Heart right ventricle (tissue), 16 donors: ENCODE data around the gene SPINK9. TPM values are rescaled to one million over a fixed set of nuclear protein-coding genes. Genes with fewer than 3 reads are reported as not detected.
A peak's percentile ranks its signal among the peaks of the same experiment; 100 is the strongest.

Experiments
- ATAC-seq, 8 donors: fragments of 200-7000 bp; cut with Tn5 transposase; one replicate each; pipeline ENCODE4 v1.9.1; 2020; ENCODE audit warnings: mild to moderate bottlenecking in 8 of 8, moderate library complexity in 8 of 8, moderate number of reproducible peaks in 1 of 8
- DNase-seq, 2 donors: peaks; one replicate each; pipeline ENCODE4 v3.0.0-alpha.2; 2020
- H3K27ac ChIP-seq, 10 donors: fragments of 200-600 bp; sonication (generic) in 2 of 10; one replicate each; pipeline versions ENCODE4 v1.5.0 to v1.8.0; 2020 to 2022; ENCODE audit warnings: mild to moderate bottlenecking in 3 of 10
- H3K27me3 ChIP-seq, 7 donors: fragments of 200-600 bp; one replicate each; pipeline ENCODE4 v1.8.0; 2021 to 2022; ENCODE audit warnings: mild to moderate bottlenecking in 2 of 7
- H3K36me3 ChIP-seq, 9 donors: fragments of 200-600 bp; sonication (generic) in 1 of 9; one replicate each; pipeline versions ENCODE4 v1.5.0 to v1.8.0; 2020 to 2022; ENCODE audit warnings: mild to moderate bottlenecking in 2 of 9
- H3K4me1 ChIP-seq, 9 donors: fragments of 200-600 bp; sonication (generic) in 1 of 9; one replicate each; pipeline versions ENCODE4 v1.5.0 to v1.8.0; 2020 to 2022; ENCODE audit warnings: mild to moderate bottlenecking in 4 of 9
- H3K4me3 ChIP-seq, 10 donors: fragments of 200-600 bp; sonication (generic) in 2 of 10; one replicate each; pipeline versions ENCODE4 v1.5.0 to v1.8.0; 2020 to 2022; ENCODE audit warnings: mild to moderate bottlenecking in 7 of 10, moderate library complexity in 2 of 10
- H3K9me3 ChIP-seq, 11 donors: fragments of 200-600 bp in 10 of 11; sonication (generic) in 2 of 11; one replicate each; pipeline versions ENCODE4 v1.5.0 to v1.8.0; 2013 to 2022; ENCODE audit warnings: mild to moderate bottlenecking in 2 of 11, control low read depth in 1 of 11, moderate library complexity in 1 of 11
- WGBS, 2 donors: extraction: QIAGEN DNeasy Blood & Tissue Kit; methylation state at CpG; one replicate each; pipeline ENCODE4 v1.1.7; 2013; ENCODE audit warnings: inconsistent platforms in 1 of 2; 5-methylcytosine and 5-hydroxymethylcytosine counted together
- intact Hi-C, 10 donors: fragments of 100-400 bp; cut with DNase I; formaldehyde crosslinking; loops; one replicate each; pipeline versions ENCODE4 v1.11.1 to v1.14.2; 2022
- polyA plus RNA-seq, 2 donors: library from polyadenylated mRNA; stranded (reverse); fragments of 200-250 nt; gene quantifications; one replicate each; pipeline ENCODE4 v1.2.3, GENCODE V29; 2013
- total RNA-seq, 10 donors: library from RNA; stranded (reverse); fragmentation: NEBNext Ultra II Directional in 3 of 10; extraction: Animal tissue kit (Norgen Biotek cat#: 25700) in 3 of 10; gene quantifications; one replicate each; pipeline versions ENCODE4 v1.2.1 to v1.2.4, GENCODE V29; 2021 to 2023
- TF ChIP-seq, protein P1 (sequence below), 9 donors: fragments of 200-600 bp; sonication (generic) in 2 of 9; IDR thresholded peaks; one replicate each; pipeline versions ENCODE4 v1.5.0 to v1.8.0; 2021 to 2022; ENCODE audit warnings: antibody characterized with exemption in 9 of 9, mild to moderate bottlenecking in 5 of 9, moderate library complexity in 1 of 9
- donor health status: Arrhythmogenic right ventricular cardiomyopathy.
- donor health status: ischemic (EF 13 %, LVEDD 7.1; RV severe dilation, severe dysfunction).
- donor health status: healthy with polysubstance abuse.
- donor health status: DM: no; HTN: yes; CAD: no.
- donor health status: DM: no; HTN: no; CAD: no.
- donor health status: ischemic (EF 25% LVEDD 6.9; RV normal size, moderate dysfunction).
- donor health status: ischemic (EF 25% LVEDD 5.7; RV mildly dilated, moderate dysfunction).
- donor health status: healthy.
- donor health status: DM: yes; HTN: yes; CAD: no.
- donor health status: Ischemic cardiomyopathy.
- donor health status: ischemic (EF 35%, LVEDD 5.7; RV mildly dilated, moderate dysfunction).
- donor health status: nonischemic (EF 11% LVEDD 7.7; RV severe dilation, severe dysfunction).
- donor health status: DM: yes; HTN: yes; CAD: no.
- donor health status: PGD.
- donor health status: ischemic (EF 29% LVEDD 5.4; RV normal size, mild dysfunction).
- donor health status: nonischemic (EF 23%, LVEDD 6.1; RV moderate dilation, normal function).

Gene SPINK9
- total and polyA plus RNA-seq, 12 donors = 0.57 TPM; not detected in 11

GRCh38 chr5:148382961-148383360 is 47.6 kb downstream of the SPINK9 start:
- DNase-seq = no peak
- 22 to 42% methylated on average over 4 of the region's 4 CpGs for WGBS, 2 donors
- Histone ChIP-seq H3K27ac (peak overlapping the region; percentile 77 to 98 (median 91)), H3K27me3 (no peaks in the 10 kb centered on the region), H3K36me3 (peaks cover 0 to 19% (median 0%) of the 10 kb centered on the region in 9 donors), H3K9me3 (peaks cover 0 to 9% (median 0%) of the 10 kb centered on the region in 11 donors), H3K4me1 (peaks cover 0 to 80% (median 58%) of the 10 kb centered on the region in 9 donors), H3K4me3 (peak overlapping the region; percentile 62 to 92 (median 84))
- peak in 1 of 8 donors; percentile 5 for ATAC-seq
- TF ChIP-seq, protein P1, sequence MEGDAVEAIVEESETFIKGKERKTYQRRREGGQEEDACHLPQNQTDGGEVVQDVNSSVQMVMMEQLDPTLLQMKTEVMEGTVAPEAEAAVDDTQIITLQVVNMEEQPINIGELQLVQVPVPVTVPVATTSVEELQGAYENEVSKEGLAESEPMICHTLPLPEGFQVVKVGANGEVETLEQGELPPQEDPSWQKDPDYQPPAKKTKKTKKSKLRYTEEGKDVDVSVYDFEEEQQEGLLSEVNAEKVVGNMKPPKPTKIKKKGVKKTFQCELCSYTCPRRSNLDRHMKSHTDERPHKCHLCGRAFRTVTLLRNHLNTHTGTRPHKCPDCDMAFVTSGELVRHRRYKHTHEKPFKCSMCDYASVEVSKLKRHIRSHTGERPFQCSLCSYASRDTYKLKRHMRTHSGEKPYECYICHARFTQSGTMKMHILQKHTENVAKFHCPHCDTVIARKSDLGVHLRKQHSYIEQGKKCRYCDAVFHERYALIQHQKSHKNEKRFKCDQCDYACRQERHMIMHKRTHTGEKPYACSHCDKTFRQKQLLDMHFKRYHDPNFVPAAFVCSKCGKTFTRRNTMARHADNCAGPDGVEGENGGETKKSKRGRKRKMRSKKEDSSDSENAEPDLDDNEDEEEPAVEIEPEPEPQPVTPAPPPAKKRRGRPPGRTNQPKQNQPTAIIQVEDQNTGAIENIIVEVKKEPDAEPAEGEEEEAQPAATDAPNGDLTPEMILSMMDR (IDR thresholded peaks at IDR 0.05) = no peak
- intact Hi-C loops = loop anchor here in 1 of 10 donors (10.0 kb wide), 1 partner anchor 428 kb away; no protein-coding TSS in a partner anchor

DNA sequence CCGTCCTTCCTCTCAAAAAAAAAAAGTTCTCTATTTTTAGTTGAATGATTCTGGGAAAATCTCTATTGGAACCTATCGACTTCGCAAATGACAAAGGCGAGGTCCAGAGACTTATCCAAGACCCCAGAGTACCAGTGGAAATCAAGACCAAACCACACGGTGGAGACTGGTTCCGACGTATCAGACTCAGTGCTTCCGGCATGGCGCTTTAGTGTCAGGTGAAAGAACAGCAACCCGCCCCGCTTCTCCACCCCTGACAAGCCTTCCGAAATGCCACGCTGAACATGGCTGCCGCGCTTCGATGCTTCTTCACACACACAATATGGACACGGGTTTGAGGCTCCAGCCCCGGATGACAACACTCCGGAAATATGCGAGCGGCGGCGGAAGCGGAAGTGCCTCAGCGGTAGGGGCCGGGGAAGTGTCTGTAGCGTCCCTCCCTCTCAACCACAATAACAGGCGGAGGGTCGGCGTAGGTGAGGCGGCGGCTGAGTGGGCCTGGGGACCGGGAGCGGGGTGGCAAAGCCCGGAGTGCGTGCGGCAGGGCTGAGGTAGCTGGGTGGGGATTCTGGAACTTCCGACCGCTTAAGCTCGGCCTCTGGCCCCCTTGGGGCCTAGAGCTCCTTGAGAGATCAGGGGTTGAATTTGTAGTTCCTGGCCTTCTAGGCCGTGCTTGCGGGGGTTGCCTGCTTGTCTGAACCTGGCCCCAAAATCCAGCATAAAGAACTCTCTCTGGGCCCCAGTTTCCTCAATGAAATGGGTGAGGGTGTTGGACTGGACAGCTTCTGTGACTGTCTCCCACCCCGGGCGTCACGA is 48.4 kb downstream of the SPINK9 start, which contains the start of gene FBXO38:
FBXO38 (plus strand) TSS at position 395 of the 816 bp plus-strand sequence. CDS start 10,819 bp downstream, outside the sequence.
- peak; percentile 97 to 100 (median 98) for ATAC-seq
- WGBS, 2 donors = 0 to 1% methylated on average over 45 of the region's 45 CpGs
- peak within 1 kb of the TSS; percentile 62 to 92 (median 84) for H3K4me3 ChIP-seq
- H3K36me3 ChIP-seq = peaks cover 0 to 18% (median 0%) of the 10 kb centered on the region in 9 donors
- TF ChIP-seq, protein P1 (IDR thresholded peaks at IDR 0.05) = peak in 2 of 9 donors; percentile 21 to 31
- H3K27ac ChIP-seq = peak within 1 kb of the TSS; percentile 77 to 98 (median 91)
- intact Hi-C loops = loop anchor here in 1 of 10 donors (10.0 kb wide), 1 partner anchor 429 kb away; no protein-coding TSS in a partner anchor
- peaks cover 0 to 3% (median 0%) of the 10 kb centered on the region in 11 donors for H3K9me3 ChIP-seq
- DNase-seq = peak; percentile 94 to 98
- peaks cover 0 to 89% (median 66%) of the 10 kb centered on the region in 9 donors for H3K4me1 ChIP-seq
- H3K27me3 ChIP-seq = no peaks in the 10 kb centered on the region

- intact Hi-C loops = loop anchor here in 1 of 10 donors (10.0 kb wide), 1 partner anchor 430 kb away; no protein-coding TSS in a partner anchor
- Histone ChIP-seq H3K27me3 (no peaks in the 10 kb centered on the region), H3K4me3 (peak overlapping the region; percentile 62 to 92 (median 84)), H3K9me3 (no peaks in the 10 kb centered on the region), H3K4me1 (peaks cover 0 to 90% (median 66%) of the 10 kb centered on the region in 9 donors), H3K36me3 (peaks cover 0 to 23% (median 0%) of the 10 kb centered on the region in 9 donors), H3K27ac (peak overlapping the region in 9 of 10 donors; percentile 86 to 98 (median 91))
- no peak for DNase-seq
- TF ChIP-seq, protein P1 (IDR thresholded peaks at IDR 0.05) = no peak
- WGBS, 2 donors = 2 to 6% methylated on average over 6 of the region's 6 CpGs
- peak in 6 of 8 donors; percentile 2 to 29 (median 13) for ATAC-seq
Measured at GRCh38 chr5:148384380-148384737, 49.0 kb downstream of the SPINK9 start.

DNA sequence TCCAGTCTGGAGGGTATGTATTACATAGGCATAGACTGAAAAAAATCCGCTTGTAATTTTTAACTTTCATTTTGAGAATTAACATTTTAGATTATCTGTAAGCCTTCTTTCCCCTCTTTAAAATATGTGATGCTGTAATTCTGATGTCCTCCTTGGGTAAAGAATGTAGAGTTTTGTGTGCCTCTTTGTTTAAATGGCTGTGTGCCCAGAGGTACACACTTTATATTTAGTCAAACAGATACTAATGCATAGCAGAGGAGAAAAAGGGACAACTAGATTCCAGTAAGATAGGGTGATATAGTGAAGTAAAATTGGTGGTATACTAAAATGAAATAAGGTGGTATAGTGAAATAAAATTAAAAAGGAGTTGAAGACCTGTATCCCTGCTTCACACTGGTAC is 49.7 kb downstream of the SPINK9 start:
- no peaks in the 10 kb centered on the region for H3K9me3 ChIP-seq
- peaks cover 0 to 90% (median 58%) of the 10 kb centered on the region in 9 donors for H3K4me1 ChIP-seq
- DNase-seq = no peak
- intact Hi-C loops = loop anchor here in 1 of 10 donors (10.0 kb wide), 1 partner anchor 430 kb away; no protein-coding TSS in a partner anchor
- ATAC-seq = no peak
- 92 to 93% methylated on average over 1 of the region's 1 CpG for WGBS, 2 donors
- H3K36me3 ChIP-seq = peaks cover 0 to 29% (median 0%) of the 10 kb centered on the region in 9 donors
- no peaks in the 10 kb centered on the region for H3K27me3 ChIP-seq
- peak overlapping the region in 3 of 10 donors; percentile 93 to 98 (median 95) for H3K27ac ChIP-seq
- peak overlapping the region in 6 of 10 donors; percentile 74 to 92 (median 86) for H3K4me3 ChIP-seq
- TF ChIP-seq, protein P1 (IDR thresholded peaks at IDR 0.05) = no peak
